SH-SY5Y (cell line): ENCODE results near the gene ZBTB4.

Experiments
- GATA2 ChIP-seq: IDR thresholded peaks from 2 replicates; pipeline ENCODE4 v1.6.1; 2011; ENCODE audit warnings: mild to moderate bottlenecking, low read depth, low read length
- GATA3 ChIP-seq: IDR thresholded peaks from 2 replicates; pipeline ENCODE4 v1.6.1; 2011; ENCODE audit warnings: low read depth, mild to moderate bottlenecking, low read length, moderate library complexity

DNA sequence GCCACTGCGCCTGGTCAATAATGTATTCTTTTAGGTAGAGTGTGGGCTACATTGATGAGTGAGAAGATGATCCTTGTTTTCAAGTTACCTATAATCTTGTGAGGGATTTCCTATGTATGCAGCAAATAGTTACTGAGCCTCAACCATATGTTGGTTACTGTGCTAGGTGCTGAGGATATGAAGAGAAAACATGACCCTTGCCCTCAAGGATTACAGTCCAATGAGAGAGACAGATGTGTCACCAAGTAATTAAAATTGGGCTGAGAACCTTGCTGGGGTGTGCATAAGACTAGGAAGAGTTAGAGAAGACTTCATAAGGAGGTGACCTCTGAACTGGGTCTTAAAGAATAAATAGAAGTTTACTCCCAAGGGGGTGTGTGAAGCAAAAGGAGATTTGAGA, 12.2 kb upstream of the ZBTB4 start:
- no peak for TF ChIP-seq GATA2
- no peak for TF ChIP-seq GATA3
